ENCODE data around the gene TSFM.

GRCh38 chr12:57769594-57769993 is 13.0 kb upstream of the TSFM start:
- no peak for TF ChIP-seq HEY1 (CRISPR knock-in tag; IDR thresholded peaks at IDR 0.05; ENCODE audit: borderline replicate concordance)
- TF ChIP-seq BRF2 (IDR thresholded peaks at IDR 0.05; ENCODE audit: borderline replicate concordance, insufficient read depth, insufficient read length), result no peak

Data from K562 (cell line).